CD4-positive, alpha-beta T cell treated with Interleukin-15 for 1 hour (primary cell): ENCODE results near the gene LTB4R.

Source experiments
- DNase-seq: peaks from one replicate; pipeline ENCODE4 v3.0.0-alpha.2; 2020

Gene LTB4R

DNA sequence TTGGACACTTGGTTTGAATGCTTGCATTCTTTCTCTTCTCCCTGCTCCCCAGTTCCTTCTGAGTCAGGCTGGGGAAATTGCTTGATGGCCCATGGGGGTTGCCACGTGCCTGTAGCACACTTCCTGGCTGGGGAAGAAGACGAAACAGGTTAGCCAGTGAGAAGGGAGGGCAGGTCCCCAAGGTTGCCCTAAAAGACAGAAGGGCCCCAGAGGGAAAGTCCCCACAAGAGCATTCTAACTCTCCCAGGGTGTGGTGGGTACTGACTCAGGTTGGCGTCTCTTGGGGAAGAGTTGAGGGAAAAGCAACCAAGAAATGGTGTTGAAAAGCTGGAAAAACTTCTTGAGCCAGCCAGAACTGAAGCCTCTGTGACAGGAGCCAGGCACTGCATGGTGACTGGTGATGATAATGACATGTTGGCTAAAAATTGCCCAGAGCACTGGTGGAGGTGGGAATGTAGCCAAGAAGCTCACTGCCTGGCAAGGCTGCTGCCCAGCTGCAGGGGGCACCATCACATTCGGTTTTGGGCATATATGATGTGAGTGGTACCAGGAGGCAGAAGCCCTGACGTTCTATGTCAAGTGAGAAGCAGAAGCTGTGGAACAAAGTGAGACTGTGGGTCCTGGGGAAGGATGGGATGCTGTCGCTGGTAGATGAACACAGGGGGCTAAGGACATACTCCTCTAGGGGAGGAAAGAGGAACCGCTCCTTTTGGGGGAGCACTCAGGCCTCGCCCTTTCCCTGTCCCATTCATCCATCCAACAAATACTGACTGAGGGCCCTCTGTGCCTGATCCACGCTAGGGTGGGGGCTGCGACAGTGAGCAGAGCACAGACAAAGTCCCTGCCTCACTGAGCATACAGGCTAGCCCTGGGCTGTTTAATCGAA lies 31.8 kb upstream of the LTB4R start:
- DNase-seq = peak; percentile 76

DNA sequence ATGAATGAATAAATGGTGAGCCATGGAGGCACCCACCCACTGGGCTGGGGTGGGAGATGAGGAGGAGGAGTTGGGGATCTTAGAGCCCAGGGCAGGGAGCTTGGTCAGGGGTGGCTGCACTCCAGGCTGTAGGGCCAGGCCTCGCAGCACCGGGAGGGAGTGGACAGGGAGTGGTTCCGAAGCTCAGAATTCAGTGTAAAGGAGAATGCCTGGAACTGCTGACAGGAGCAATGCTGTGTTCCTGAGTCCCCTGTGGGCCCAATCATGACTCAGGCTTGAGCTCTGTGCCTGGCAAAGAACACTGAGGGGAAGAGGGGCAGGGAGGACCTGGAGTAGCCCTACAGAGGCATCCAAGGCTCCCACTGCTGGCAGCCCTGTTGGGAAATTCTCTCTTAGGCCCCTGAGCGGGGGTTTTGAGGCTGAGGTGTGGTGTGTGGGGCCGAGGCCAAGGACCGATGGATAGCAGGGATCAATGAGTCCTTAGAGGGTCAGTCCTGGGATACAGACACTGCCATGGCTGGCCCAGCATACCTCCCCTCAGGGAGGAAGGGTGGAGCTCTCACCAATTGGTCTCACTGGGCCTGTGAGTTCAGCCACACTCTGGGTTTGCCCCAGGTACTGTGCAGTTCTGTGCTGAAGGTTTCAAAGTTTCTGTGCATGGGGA lies 30.4 kb upstream of the LTB4R start:
- DNase-seq = no peak

DNA sequence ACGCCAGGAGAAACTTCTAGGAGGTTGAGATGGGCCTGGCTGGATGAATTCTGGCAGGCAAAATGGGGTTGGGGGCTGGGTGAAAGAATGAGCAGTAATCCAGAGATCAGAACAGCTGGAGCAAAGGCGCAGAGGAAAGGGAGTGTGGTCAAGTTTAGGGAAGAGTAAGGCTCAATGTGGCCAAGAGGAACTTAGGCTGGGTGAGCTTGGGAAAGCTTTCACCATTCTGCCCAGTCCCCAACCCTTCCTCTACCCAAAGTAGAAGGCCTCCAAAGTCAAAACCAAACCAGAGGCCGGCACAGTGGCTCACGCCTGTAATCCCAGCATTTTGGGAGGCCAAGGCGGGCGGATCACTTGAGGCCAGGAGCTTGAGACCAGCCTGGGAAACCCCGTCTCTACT lies 29.7 kb upstream of the LTB4R start:
- DNase-seq = no peak

DNA sequence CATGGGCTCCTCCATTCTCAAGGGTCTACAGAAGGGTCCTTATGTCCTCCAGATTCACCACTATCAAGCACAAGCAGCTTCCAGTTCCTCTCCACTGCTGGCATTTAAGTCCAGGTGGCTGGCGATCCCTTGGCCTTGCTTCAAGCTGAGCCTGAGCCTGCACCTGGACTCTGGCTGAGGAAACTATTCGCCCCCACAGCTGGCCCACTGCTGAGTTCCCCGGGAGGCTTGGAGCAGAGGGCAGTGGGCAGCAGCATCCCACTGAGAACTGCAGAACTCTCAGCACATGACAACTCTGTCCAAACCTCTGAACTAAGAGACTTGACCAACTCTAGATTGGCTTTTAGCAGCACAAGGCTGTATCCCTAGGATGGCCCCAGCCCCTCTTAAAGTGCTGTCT lies 28.6 kb upstream of the LTB4R start:
- no peak for DNase-seq

DNA sequence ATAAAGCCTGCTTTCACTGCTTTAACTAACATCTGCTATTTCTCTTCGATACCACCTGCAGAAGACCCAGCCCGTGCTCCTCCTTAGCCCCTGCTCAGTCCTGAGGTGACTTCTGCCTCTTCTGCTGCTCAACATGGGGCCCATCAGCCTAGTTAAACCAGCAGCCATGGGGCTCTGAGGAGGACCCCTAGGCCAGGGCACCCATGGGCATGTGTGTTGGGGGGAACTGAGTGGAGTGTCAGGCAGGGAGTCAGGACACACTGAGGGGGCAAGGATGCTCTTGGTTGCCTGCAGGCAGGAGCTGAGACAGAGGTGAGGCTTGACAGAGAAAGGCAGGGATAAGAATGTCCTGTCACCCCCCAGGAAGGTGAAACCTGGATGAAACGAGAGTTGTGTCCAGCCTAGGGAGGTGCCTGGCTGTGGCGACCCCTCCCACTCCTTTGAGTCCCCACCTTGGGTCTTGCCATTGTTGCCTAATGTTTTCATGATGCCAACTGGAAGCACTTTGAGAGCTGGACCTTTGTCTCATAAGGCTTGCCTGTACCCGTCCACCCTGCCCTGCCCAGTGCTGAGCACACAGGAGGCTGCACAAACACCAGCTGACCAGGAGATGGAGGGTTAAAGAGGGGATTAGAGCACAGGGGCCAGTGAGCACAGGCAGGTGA lies 27.4 kb upstream of the LTB4R start:
- DNase-seq = no peak

DNA sequence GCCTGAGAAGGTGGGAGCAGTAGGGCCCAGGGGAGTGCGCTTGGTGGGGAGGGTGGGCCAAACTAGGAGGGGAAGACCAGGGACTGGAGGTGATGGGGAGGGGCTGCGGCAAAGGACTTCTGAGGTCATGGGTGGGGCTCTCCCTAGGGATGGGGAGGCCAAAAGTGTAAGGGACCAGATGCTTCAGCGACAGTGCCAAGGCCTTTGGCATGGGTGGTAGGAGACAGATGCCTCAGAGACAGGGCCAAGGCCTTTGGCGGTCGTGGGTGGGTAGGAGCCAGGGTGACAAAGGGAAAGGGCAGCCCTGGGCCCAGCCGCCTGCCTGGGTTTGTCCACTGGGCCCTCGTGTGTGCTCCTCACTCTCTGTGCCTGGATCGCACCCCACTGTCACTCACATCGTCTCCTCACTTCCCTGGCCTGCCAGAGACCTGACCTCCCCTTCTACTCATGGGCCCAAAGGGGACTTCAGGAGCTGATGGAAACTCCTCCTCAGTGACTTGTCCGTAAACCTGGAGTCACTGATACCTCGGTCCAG lies 26.7 kb upstream of the LTB4R start:
- DNase-seq = no peak

- no peak for DNase-seq
Measured at GRCh38 chr14:24285351-24285750, 26.0 kb upstream of the LTB4R start.

DNA sequence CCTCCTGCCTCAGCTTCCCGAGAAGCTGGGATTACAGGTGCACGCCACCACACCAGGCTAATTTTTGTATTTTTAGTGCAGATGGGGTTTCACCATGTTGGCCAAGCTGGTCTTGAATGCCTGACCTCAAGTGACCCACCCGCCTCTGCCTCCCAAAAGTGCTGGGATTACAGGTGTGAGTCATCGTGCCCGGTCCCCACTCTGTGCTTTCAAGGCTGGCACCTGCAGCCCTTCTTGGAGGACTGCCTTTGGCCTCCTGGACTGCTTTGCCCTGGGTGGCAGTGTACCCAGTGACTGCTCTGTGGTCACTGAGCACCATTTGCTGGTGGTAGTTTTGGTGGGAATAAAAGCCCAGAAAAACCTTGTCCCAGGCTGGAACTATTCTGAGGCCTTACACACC lies 24.3 kb upstream of the LTB4R start:
- no peak for DNase-seq

- DNase-seq = no peak
Measured at GRCh38 chr14:24289649-24290280, 21.5 kb upstream of the LTB4R start.

DNA sequence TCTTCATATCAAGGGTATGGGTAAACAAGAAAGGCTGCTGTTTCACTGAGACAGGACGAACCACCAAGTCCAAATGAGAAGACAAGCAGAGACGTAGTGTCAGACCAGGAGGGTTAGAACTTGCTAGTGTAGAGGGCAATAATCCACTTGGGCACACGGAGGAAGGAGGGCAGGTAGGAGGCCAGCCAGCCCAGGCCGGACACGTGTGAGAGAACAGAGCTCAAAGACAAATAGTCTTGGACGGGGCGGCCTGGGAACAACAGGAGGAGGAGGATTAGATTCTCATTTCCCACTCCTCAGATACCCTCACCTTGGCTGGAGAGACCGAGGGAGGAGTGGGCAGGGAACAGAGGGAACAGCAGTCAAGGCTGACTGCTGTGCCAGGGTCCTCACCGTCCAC lies 20.6 kb upstream of the LTB4R start:
- no peak for DNase-seq

GRCh38 chr14:24291446-24292117 lies 19.7 kb upstream of the LTB4R start:
- no peak for DNase-seq

DNA sequence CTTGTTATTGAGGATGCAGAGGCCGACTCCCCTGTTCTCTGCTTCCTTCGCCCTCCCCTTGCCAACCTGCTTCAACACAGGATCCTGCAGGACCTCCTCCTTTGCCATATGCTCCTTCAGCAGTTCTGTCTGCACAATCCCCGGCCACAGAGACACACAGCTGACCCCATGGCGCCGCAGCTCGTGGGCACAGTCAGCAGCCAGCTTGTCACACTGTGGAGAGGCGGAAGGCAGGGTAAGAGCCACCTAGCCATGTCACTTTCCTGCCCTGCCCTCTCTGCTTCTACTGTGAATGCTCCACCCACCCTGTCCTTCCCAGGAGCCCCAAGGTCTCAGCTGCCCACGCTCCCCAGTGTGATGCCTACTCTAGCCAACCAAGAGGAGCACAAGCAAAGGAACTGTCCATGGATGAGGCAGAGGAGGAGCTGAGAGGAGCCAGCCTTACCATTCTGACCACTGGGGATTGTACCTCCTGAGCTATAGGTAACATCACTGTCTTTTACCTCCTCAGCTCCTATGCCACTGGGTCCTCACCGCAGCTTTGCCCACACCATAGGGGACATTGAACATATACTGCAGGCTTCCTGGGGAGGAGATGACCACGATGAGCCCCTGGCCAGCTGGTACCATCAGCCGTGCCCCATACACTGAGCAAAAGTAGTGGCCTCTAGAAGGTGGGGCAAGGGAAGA lies 19.0 kb upstream of the LTB4R start:
- no peak for DNase-seq

DNA sequence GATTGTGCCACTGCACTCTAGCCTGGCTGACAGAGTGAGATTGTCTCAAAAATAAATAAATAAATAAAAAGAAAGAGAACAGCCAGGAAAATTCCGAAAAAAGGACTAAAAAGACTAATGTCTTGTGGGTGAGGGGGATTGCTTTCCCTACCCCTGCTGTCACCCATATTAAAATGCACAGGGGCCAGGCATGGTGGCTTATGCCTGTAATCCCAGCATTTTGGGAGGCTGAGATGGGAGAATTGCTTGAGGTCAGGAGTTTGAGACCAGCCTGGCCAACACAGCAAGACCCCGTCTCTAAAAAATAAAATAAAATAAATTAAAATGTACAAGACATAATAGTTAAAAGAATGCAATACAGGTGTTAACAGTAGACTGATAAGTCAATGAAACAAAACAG lies 17.8 kb upstream of the LTB4R start:
- no peak for DNase-seq

DNA sequence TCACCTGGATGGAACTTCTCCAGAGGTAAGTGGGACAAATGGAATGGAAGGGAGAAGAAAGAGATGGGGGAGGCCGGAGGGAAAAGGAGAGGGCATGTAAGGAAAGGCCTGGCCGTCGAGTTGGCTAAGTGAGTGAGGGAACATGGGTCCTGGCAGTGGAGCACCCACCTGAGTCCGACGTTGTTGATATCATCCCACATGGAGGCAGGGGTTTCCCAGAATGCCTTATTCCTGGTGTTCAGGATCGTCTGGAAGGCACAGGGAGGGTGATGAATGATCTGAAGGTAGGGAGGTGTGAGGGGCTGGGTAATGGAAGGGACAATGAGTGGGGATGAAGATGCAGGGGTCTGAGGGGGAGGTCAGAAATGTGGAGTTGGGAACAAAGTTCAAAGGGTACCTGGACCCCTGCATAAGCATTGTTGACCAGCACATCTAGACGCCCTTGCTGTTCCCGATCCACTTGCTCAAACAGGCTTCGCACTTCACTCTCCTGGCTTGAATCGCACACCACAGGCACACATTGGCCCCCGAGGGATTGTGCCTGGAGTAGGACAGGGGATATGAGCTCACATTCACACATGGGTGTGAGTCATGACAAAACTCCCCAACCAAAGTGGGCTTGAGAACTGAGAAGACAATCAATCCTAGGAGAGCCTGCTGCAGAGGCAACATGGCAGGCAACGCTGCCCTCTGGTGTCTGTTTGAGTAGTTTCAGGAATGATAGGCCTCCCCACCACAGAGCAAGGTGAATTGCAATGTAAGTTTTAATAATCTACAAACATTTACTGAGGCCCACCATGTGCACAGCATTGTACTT lies 14.8 kb upstream of the LTB4R start:
- DNase-seq = peak; percentile 80

DNA sequence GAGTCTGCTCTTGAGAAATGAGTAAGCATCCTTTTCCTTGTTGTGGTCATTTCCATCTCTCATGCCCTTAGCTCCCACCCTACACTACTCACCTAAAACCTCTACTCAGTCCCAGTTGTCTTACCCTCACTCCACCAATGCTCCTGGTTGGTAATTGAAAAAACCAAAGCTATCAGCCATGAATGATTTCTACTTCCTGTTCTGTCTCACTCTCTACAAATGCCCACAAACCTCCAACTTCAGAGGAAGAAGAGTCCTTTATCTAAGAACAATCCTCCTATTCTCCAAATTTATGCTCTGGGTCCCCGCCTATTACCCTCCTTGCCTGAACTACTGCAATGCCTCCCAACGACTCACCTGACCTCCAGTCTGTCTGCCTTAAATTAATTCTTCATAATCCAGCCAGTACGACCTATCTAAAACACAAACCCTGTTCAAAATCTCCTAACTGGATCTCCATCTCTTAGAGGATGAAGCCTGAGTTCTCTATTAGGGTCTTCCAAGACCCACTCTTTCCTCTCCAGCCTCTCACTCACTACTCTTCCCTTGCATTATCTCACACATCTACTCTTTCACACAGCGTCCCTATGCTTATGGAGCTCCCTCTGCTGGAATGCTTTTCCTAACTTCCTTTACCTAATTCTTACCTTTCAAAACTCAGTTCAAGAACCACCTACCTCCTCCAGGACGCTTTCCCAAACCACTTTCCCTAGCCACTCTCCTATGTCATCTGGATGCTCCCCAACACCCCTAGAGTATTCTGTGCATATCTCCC lies 13.9 kb upstream of the LTB4R start:
- DNase-seq = no peak

GRCh38 chr14:24298892-24299254 lies 12.4 kb upstream of the LTB4R start:
- no peak for DNase-seq

- peak; percentile 87 for DNase-seq
Measured at GRCh38 chr14:24299255-24300191, 11.8 kb upstream of the LTB4R start, which contains the start of the genes DHRS1 and NOP9. Gene DHRS1, minus strand, starts transcription at chr14:24299780. Its CDS starts 674 bp downstream, at chr14:24299106. Gene NOP9, plus strand, starts transcription at chr14:24299850. Its CDS starts 105 bp downstream, at chr14:24299955.

GRCh38 chr14:24300326-24300980 lies 10.8 kb upstream of the LTB4R start:
- no peak for DNase-seq
